Measurements from ENCODE around the gene CGNL1. TPM values are rescaled to one million over a fixed set of nuclear protein-coding genes. Genes with fewer than 3 reads are reported as not detected.

CGNL1 gene
- total RNA-seq, 1 donor from 2014 or later = 7.1 TPM

DNA sequence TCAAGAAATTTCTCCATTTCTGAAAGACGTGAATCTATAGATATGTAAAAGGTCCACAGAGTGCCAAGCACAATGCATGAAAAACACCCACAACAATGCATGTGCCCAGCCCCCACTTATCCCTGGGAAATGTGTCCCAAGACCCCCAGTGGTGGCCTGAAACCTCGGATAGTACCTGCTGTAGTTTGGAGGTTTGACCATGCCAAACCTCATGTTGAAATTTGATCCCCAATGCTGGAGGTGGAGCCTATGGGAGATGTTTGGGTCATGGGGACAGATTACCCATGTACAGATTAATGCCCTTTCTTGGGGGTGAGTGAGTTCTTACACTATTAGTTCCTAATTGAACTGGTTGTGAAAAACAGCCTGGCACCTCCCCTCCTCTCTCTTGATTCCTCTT is 194.0 kb downstream of the CGNL1 start:
- TF ChIP-seq, protein P1, sequence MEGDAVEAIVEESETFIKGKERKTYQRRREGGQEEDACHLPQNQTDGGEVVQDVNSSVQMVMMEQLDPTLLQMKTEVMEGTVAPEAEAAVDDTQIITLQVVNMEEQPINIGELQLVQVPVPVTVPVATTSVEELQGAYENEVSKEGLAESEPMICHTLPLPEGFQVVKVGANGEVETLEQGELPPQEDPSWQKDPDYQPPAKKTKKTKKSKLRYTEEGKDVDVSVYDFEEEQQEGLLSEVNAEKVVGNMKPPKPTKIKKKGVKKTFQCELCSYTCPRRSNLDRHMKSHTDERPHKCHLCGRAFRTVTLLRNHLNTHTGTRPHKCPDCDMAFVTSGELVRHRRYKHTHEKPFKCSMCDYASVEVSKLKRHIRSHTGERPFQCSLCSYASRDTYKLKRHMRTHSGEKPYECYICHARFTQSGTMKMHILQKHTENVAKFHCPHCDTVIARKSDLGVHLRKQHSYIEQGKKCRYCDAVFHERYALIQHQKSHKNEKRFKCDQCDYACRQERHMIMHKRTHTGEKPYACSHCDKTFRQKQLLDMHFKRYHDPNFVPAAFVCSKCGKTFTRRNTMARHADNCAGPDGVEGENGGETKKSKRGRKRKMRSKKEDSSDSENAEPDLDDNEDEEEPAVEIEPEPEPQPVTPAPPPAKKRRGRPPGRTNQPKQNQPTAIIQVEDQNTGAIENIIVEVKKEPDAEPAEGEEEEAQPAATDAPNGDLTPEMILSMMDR (IDR thresholded peaks at IDR 0.05) = no peak
- Mint-ChIP-seq H3K4me3 (ENCODE audit: unreplicated experiment) (no peak overlapping the region), H3K27ac (ENCODE audit: unreplicated experiment) (no peak overlapping the region), H3K36me3 (ENCODE audit: low read depth) (no peaks in the 10 kb centered on the region), H3K27me3 (ENCODE audit: low read depth) (peaks cover 1% of the 10 kb centered on the region), H3K4me1 (ENCODE audit: low read depth) (peaks cover 7% of the 10 kb centered on the region), H3K9me3 (ENCODE audit: low read depth) (no peaks in the 10 kb centered on the region)
- DNase-seq (ENCODE audit: low spot score) = no peak

DNA sequence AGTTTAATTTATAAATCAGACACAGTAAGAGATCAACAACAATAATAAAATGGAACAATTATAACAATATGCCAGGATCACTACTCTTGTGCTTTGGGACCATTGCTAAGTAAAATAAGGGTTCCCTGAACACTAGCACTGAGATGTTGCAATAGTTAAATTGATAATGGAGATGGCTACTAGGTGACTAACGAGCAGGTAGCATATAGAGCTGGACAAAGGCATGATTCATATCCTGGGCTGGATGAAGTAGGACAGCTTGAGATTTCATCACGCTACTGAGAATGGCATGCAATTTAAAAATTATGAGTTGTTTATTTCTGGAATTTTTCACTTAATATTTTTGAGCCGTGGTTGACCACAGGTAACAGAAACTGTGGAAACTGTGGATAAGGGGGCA is 194.7 kb downstream of the CGNL1 start:
- Mint-ChIP-seq H3K4me3 (ENCODE audit: unreplicated experiment) (no peak overlapping the region), H3K9me3 (ENCODE audit: low read depth) (no peaks in the 10 kb centered on the region), H3K27me3 (ENCODE audit: low read depth) (peaks cover 1% of the 10 kb centered on the region), H3K36me3 (ENCODE audit: low read depth) (no peaks in the 10 kb centered on the region), H3K27ac (ENCODE audit: unreplicated experiment) (no peak overlapping the region), H3K4me1 (ENCODE audit: low read depth) (peaks cover 7% of the 10 kb centered on the region)
- TF ChIP-seq, protein P1 (IDR thresholded peaks at IDR 0.05) = no peak
- no peak for DNase-seq (ENCODE audit: low spot score)

DNA sequence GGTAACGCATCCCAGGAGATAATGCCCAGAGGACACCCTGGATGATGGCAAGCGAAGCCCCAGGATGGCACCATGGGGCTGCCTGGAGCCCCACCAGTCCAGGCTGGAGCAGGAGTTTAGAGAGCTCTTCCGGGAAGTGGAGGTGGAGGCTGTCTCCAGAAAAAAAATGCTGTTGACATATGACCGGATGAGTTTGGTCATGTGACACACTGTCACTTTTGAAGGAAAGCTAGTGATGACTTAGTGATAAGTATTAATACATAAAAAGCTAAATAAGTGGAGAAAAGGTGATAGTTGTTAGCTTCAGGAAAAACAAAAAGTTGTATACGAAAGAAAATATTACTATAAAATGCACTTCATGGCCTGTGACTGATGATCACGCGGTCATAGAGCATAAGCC is 195.4 kb downstream of the CGNL1 start:
- peaks cover 7% of the 10 kb centered on the region for H3K4me1 Mint-ChIP-seq (ENCODE audit: low read depth)
- no peak overlapping the region for H3K27ac Mint-ChIP-seq (ENCODE audit: unreplicated experiment)
- no peaks in the 10 kb centered on the region for H3K27me3 Mint-ChIP-seq (ENCODE audit: low read depth)
- TF ChIP-seq, protein P1 (IDR thresholded peaks at IDR 0.05) = no peak
- no peaks in the 10 kb centered on the region for H3K9me3 Mint-ChIP-seq (ENCODE audit: low read depth)
- no peak overlapping the region for H3K4me3 Mint-ChIP-seq (ENCODE audit: unreplicated experiment)
- no peaks in the 10 kb centered on the region for H3K36me3 Mint-ChIP-seq (ENCODE audit: low read depth)
- no peak for DNase-seq (ENCODE audit: low spot score)

DNA sequence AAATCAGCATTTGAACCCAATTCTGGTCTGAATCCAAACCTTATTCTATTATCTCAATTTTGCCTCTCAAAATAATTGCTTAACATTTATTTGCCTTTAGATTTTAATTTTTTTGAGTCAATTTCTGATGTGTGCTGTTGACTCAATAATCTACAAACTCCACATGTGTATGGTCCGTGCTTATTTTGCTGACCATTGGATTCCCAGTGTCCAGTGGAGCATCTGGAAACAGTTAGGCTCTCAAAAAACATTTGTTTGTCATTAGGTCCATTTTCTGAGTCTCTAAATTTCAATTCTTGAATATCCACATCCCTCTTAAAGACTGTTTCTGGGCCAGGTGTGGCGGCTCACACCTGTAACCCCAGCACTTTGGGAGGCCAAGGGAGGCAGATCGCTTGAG is 196.2 kb downstream of the CGNL1 start:
- peaks cover 7% of the 10 kb centered on the region for H3K4me1 Mint-ChIP-seq (ENCODE audit: low read depth)
- no peaks in the 10 kb centered on the region for H3K9me3 Mint-ChIP-seq (ENCODE audit: low read depth)
- peaks cover 5% of the 10 kb centered on the region for H3K27me3 Mint-ChIP-seq (ENCODE audit: low read depth)
- H3K4me3 Mint-ChIP-seq (ENCODE audit: unreplicated experiment) = no peak overlapping the region
- no peak overlapping the region for H3K27ac Mint-ChIP-seq (ENCODE audit: unreplicated experiment)
- no peaks in the 10 kb centered on the region for H3K36me3 Mint-ChIP-seq (ENCODE audit: low read depth)
- TF ChIP-seq, protein P1 (IDR thresholded peaks at IDR 0.05) = no peak
- DNase-seq (ENCODE audit: low spot score) = no peak

DNA sequence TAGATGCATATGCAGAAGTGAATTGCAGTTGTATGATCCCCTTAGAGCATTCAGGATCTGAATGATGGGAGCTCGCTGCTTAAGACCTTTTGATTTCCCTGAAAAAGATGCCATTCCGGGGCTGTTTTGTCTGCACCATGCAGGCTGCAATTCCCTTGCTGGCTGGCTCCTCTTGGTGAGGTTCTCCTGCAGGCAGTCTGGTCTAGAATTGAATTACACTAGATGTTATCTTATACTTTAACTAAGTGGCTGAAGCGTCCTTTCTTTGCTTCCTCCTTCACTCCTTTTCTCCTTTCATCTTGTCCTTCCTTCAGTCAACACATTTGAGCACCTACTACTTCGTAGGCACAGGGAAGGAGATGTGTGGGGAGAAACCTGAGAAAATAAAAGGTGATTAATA is 196.8 kb downstream of the CGNL1 start:
- H3K4me1 Mint-ChIP-seq (ENCODE audit: low read depth) = peaks cover 7% of the 10 kb centered on the region
- DNase-seq (ENCODE audit: low spot score) = no peak
- H3K27ac Mint-ChIP-seq (ENCODE audit: unreplicated experiment) = no peak overlapping the region
- no peaks in the 10 kb centered on the region for H3K9me3 Mint-ChIP-seq (ENCODE audit: low read depth)
- peaks cover 8% of the 10 kb centered on the region for H3K27me3 Mint-ChIP-seq (ENCODE audit: low read depth)
- no peak overlapping the region for H3K4me3 Mint-ChIP-seq (ENCODE audit: unreplicated experiment)
- TF ChIP-seq, protein P1 (IDR thresholded peaks at IDR 0.05) = no peak
- H3K36me3 Mint-ChIP-seq (ENCODE audit: low read depth) = no peaks in the 10 kb centered on the region

Measured in chondrocyte (in vitro differentiated cells).